Measurements from ENCODE around the gene MRO.

MRO gene

GRCh38 chr18:50853863-50854271 lies 34.1 kb upstream of the MRO start:
- no peaks in the 10 kb centered on the region for H3K9me3 ChIP-seq (ENCODE audit: control insufficient read depth, insufficient read depth, low read length)
- no peak overlapping the region for H3K9ac ChIP-seq (ENCODE audit: low read depth, low read length)
- H3K4me1 ChIP-seq (ENCODE audit: control insufficient read depth, insufficient read depth, low read length), result peaks cover 7% of the 10 kb centered on the region; the same call in 1 of the 2 replicates
- no peaks in the 10 kb centered on the region for H3K27me3 ChIP-seq (ENCODE audit: control insufficient read depth, insufficient read depth, low read length)
- H3K27ac ChIP-seq (ENCODE audit: low read depth, low read length), result peak overlapping the region; percentile 26
- no peak overlapping the region for H3K4me3 ChIP-seq (ENCODE audit: low read depth, low read length)
- no peaks in the 10 kb centered on the region for H3K36me3 ChIP-seq (ENCODE audit: control insufficient read depth, insufficient read depth, low read length)

GRCh38 chr18:50850307-50851065 lies 30.7 kb upstream of the MRO start:
- Histone ChIP-seq H3K9me3 (ENCODE audit: control insufficient read depth, insufficient read depth, low read length) (no peaks in the 10 kb centered on the region), H3K4me1 (ENCODE audit: control insufficient read depth, insufficient read depth, low read length) (peaks cover 7% of the 10 kb centered on the region; the same call in 1 of the 2 replicates), H3K4me3 (ENCODE audit: low read depth, low read length) (no peak overlapping the region), H3K27me3 (ENCODE audit: control insufficient read depth, insufficient read depth, low read length) (no peaks in the 10 kb centered on the region), H3K36me3 (ENCODE audit: control insufficient read depth, insufficient read depth, low read length) (no peaks in the 10 kb centered on the region), H3K27ac (ENCODE audit: low read depth, low read length) (no peak overlapping the region), H3K9ac (ENCODE audit: low read depth, low read length) (no peak overlapping the region)

- H3K9ac ChIP-seq (ENCODE audit: low read depth, low read length), result no peak overlapping the region
- H3K4me1 ChIP-seq (ENCODE audit: control insufficient read depth, insufficient read depth, low read length), result peaks cover 5% of the 10 kb centered on the region; the same call in 1 of the 2 replicates
These were observed 29.6 kb upstream of the MRO start for GRCh38 chr18:50849419-50849821.

GRCh38 chr18:50848991-50849390 lies 29.2 kb upstream of the MRO start:
- Histone ChIP-seq H3K36me3 (ENCODE audit: control insufficient read depth, insufficient read depth, low read length) (no peaks in the 10 kb centered on the region), H3K9ac (ENCODE audit: low read depth, low read length) (no peak overlapping the region), H3K27me3 (ENCODE audit: control insufficient read depth, insufficient read depth, low read length) (no peaks in the 10 kb centered on the region), H3K27ac (ENCODE audit: low read depth, low read length) (no peak overlapping the region), H3K4me1 (ENCODE audit: control insufficient read depth, insufficient read depth, low read length) (peaks cover under 1% of the 10 kb centered on the region; the same call in 1 of the 2 replicates), H3K9me3 (ENCODE audit: control insufficient read depth, insufficient read depth, low read length) (no peaks in the 10 kb centered on the region), H3K4me3 (ENCODE audit: low read depth, low read length) (no peak overlapping the region)

More at GRCh38 chr18:50849419-50849821, 29.6 kb upstream of the MRO start:
- Histone ChIP-seq H3K27me3 (ENCODE audit: control insufficient read depth, insufficient read depth, low read length) (no peaks in the 10 kb centered on the region), H3K27ac (ENCODE audit: low read depth, low read length) (no peak overlapping the region), H3K9me3 (ENCODE audit: control insufficient read depth, insufficient read depth, low read length) (no peaks in the 10 kb centered on the region), H3K4me3 (ENCODE audit: low read depth, low read length) (no peak overlapping the region), H3K36me3 (ENCODE audit: control insufficient read depth, insufficient read depth, low read length) (no peaks in the 10 kb centered on the region)

- Histone ChIP-seq H3K27me3 (ENCODE audit: control insufficient read depth, insufficient read depth, low read length) (no peaks in the 10 kb centered on the region), H3K4me3 (ENCODE audit: low read depth, low read length) (no peak overlapping the region), H3K4me1 (ENCODE audit: control insufficient read depth, insufficient read depth, low read length) (no peaks in the 10 kb centered on the region), H3K9me3 (ENCODE audit: control insufficient read depth, insufficient read depth, low read length) (no peaks in the 10 kb centered on the region), H3K9ac (ENCODE audit: low read depth, low read length) (no peak overlapping the region), H3K36me3 (ENCODE audit: control insufficient read depth, insufficient read depth, low read length) (no peaks in the 10 kb centered on the region), H3K27ac (ENCODE audit: low read depth, low read length) (no peak overlapping the region)
These were observed 28.3 kb upstream of the MRO start for GRCh38 chr18:50848061-50848551.

GRCh38 chr18:50847192-50847591 lies 27.4 kb upstream of the MRO start:
- H3K9ac ChIP-seq (ENCODE audit: low read depth, low read length), result no peak overlapping the region

GRCh38 chr18:50844960-50845359 lies 25.1 kb upstream of the MRO start:
- no peaks in the 10 kb centered on the region for H3K27me3 ChIP-seq (ENCODE audit: control insufficient read depth, insufficient read depth, low read length)
- no peak overlapping the region for H3K9ac ChIP-seq (ENCODE audit: low read depth, low read length)
- no peak overlapping the region for H3K27ac ChIP-seq (ENCODE audit: low read depth, low read length)
- no peaks in the 10 kb centered on the region for H3K4me1 ChIP-seq (ENCODE audit: control insufficient read depth, insufficient read depth, low read length)
- no peaks in the 10 kb centered on the region for H3K9me3 ChIP-seq (ENCODE audit: control insufficient read depth, insufficient read depth, low read length)
- no peaks in the 10 kb centered on the region for H3K36me3 ChIP-seq (ENCODE audit: control insufficient read depth, insufficient read depth, low read length)
- H3K4me3 ChIP-seq (ENCODE audit: low read depth, low read length), result no peak overlapping the region

More at GRCh38 chr18:50847192-50847591, 27.4 kb upstream of the MRO start:
- Histone ChIP-seq H3K9me3 (ENCODE audit: control insufficient read depth, insufficient read depth, low read length) (no peaks in the 10 kb centered on the region), H3K4me3 (ENCODE audit: low read depth, low read length) (no peak overlapping the region), H3K27ac (ENCODE audit: low read depth, low read length) (no peak overlapping the region), H3K4me1 (ENCODE audit: control insufficient read depth, insufficient read depth, low read length) (no peaks in the 10 kb centered on the region), H3K36me3 (ENCODE audit: control insufficient read depth, insufficient read depth, low read length) (no peaks in the 10 kb centered on the region), H3K27me3 (ENCODE audit: control insufficient read depth, insufficient read depth, low read length) (no peaks in the 10 kb centered on the region)

GRCh38 chr18:50844554-50844953 lies 24.7 kb upstream of the MRO start:
- no peak overlapping the region for H3K27ac ChIP-seq (ENCODE audit: low read depth, low read length)
- H3K4me3 ChIP-seq (ENCODE audit: low read depth, low read length), result no peak overlapping the region
- H3K4me1 ChIP-seq (ENCODE audit: control insufficient read depth, insufficient read depth, low read length), result no peaks in the 10 kb centered on the region
- H3K9ac ChIP-seq (ENCODE audit: low read depth, low read length), result no peak overlapping the region
- no peaks in the 10 kb centered on the region for H3K36me3 ChIP-seq (ENCODE audit: control insufficient read depth, insufficient read depth, low read length)
- no peaks in the 10 kb centered on the region for H3K27me3 ChIP-seq (ENCODE audit: control insufficient read depth, insufficient read depth, low read length)
- no peaks in the 10 kb centered on the region for H3K9me3 ChIP-seq (ENCODE audit: control insufficient read depth, insufficient read depth, low read length)

- no peaks in the 10 kb centered on the region for H3K36me3 ChIP-seq (ENCODE audit: control insufficient read depth, insufficient read depth, low read length)
- H3K9ac ChIP-seq (ENCODE audit: low read depth, low read length), result no peak overlapping the region
- H3K27ac ChIP-seq (ENCODE audit: low read depth, low read length), result no peak overlapping the region
- H3K4me3 ChIP-seq (ENCODE audit: low read depth, low read length), result no peak overlapping the region
- H3K4me1 ChIP-seq (ENCODE audit: control insufficient read depth, insufficient read depth, low read length), result no peaks in the 10 kb centered on the region
- no peaks in the 10 kb centered on the region for H3K9me3 ChIP-seq (ENCODE audit: control insufficient read depth, insufficient read depth, low read length)
- no peaks in the 10 kb centered on the region for H3K27me3 ChIP-seq (ENCODE audit: control insufficient read depth, insufficient read depth, low read length)
These were observed 23.0 kb upstream of the MRO start for GRCh38 chr18:50842846-50843245.

- Histone ChIP-seq H3K27ac (ENCODE audit: low read depth, low read length) (no peak overlapping the region), H3K36me3 (ENCODE audit: control insufficient read depth, insufficient read depth, low read length) (no peaks in the 10 kb centered on the region), H3K9me3 (ENCODE audit: control insufficient read depth, insufficient read depth, low read length) (no peaks in the 10 kb centered on the region), H3K4me3 (ENCODE audit: low read depth, low read length) (no peak overlapping the region), H3K4me1 (ENCODE audit: control insufficient read depth, insufficient read depth, low read length) (no peaks in the 10 kb centered on the region), H3K27me3 (ENCODE audit: control insufficient read depth, insufficient read depth, low read length) (no peaks in the 10 kb centered on the region), H3K9ac (ENCODE audit: low read depth, low read length) (no peak overlapping the region)
These were observed 20.2 kb upstream of the MRO start for GRCh38 chr18:50839996-50840395.

- Histone ChIP-seq H3K9ac (ENCODE audit: low read depth, low read length) (no peak overlapping the region), H3K9me3 (ENCODE audit: control insufficient read depth, insufficient read depth, low read length) (no peaks in the 10 kb centered on the region), H3K27me3 (ENCODE audit: control insufficient read depth, insufficient read depth, low read length) (no peaks in the 10 kb centered on the region), H3K27ac (ENCODE audit: low read depth, low read length) (no peak overlapping the region), H3K4me3 (ENCODE audit: low read depth, low read length) (no peak overlapping the region), H3K36me3 (ENCODE audit: control insufficient read depth, insufficient read depth, low read length) (no peaks in the 10 kb centered on the region), H3K4me1 (ENCODE audit: control insufficient read depth, insufficient read depth, low read length) (no peaks in the 10 kb centered on the region)
These were observed 19.5 kb upstream of the MRO start for GRCh38 chr18:50839341-50839740.

Measured in HUES48 (cell line).